GM19328 (cell line): ENCODE measurements around the gene GPR139.

Experiments used
- ATAC-seq: cut with Tn5 transposase; IDR thresholded peaks from one replicate; pipeline ENCODE4 v1.9.1; 2021; ENCODE audit warnings: mild to moderate bottlenecking, moderate library complexity; ENCODE audit not compliant: unreplicated experiment

GPR139 gene

DNA sequence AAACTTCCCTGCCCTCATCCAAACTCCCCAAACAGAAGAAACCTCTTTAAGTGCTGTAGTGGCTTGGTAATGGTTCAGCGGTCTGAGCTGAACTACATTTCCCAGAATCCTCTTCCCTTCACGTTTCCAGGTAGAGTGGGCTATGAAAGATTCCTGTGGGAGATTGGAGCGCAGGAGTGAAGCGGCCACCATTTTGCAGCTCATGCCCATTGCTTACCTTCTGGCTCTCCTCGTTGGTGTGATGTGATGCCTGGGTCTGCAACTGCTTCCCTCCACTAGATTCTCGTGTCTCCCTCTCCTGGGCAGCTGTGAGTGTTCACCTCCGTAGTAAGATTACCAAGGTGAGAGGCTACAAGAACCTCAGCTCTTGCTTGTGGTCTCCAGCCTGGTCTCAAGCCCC, 82.1 kb downstream of the GPR139 start:
- ATAC-seq, result no peak

- no peak for ATAC-seq
These were observed 89.6 kb downstream of the GPR139 start for GRCh38 chr16:19984135-19984534.
